HUES64 (cell line): ENCODE data around the gene MBD6.
"Not testable (repeated sequence)": the region's sequence is repeated elsewhere in the genome, so short reads cannot be mapped to it uniquely, and the experiment has no call there.

Experiments used
- H3K27ac ChIP-seq: 2 replicates; pipeline ENCODE4 v1.7.0; 2013; ENCODE audit warnings: low read depth, low read length, inconsistent platforms
- H3K27me3 ChIP-seq: 2 replicates; pipeline ENCODE4 v1.6.1; 2013; ENCODE audit warnings: mild to moderate bottlenecking, low read length; ENCODE audit not compliant: insufficient read depth
- H3K36me3 ChIP-seq: 2 replicates; pipeline ENCODE4 v1.6.1; 2013; ENCODE audit warnings: mild to moderate bottlenecking, low read length; ENCODE audit not compliant: insufficient read depth
- H3K4me1 ChIP-seq: 2 replicates; pipeline ENCODE4 v1.6.1; 2013; ENCODE audit warnings: mild to moderate bottlenecking, low read length, moderate library complexity; ENCODE audit not compliant: insufficient read depth
- H3K4me3 ChIP-seq: 2 replicates; pipeline ENCODE4 v1.5.1; 2013; ENCODE audit warnings: mild to moderate bottlenecking, low read length, moderate library complexity
- H3K9ac ChIP-seq: 2 replicates; pipeline ENCODE4 v1.6.1; 2013; ENCODE audit warnings: mild to moderate bottlenecking, low read depth, low read length
- H3K9me3 ChIP-seq: 2 replicates; pipeline ENCODE4 v1.6.1; 2013; ENCODE audit warnings: low read depth, low read length; ENCODE audit not compliant: insufficient read depth
- WGBS: fragments of 150-250, 120-280 bp; methylation state at CpG from one replicate; pipeline ENCODE4 v1.1.7; 2013; ENCODE audit warnings: missing lambda C conversion rate; 5-methylcytosine and 5-hydroxymethylcytosine counted together

The MBD6 gene

DNA sequence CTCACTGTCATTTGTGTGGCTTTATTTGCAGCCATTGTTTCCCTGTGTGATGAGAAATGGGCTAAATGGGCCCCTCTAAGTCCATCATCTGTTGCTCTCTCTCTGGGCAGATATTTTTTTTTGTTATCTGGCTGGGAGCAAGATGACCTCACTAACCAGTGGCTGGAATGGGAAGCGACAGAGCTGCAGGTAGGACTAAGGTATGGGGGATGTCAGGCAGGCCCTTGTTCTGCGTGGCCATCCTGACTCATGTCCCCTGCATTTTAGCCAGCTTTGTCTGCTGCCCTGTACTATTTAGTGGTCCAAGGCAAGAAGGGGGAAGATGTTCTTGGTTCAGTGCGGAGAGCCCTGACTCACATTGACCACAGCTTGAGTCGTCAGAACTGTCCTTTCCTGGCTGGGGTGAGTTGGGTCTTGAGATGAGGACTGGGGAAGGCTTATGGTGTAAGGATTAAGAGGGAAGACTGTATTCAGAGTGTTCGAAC, 33.4 kb upstream of the MBD6 start:
- peak overlapping the region; percentile 31; the same call in 1 of the 2 replicates for H3K27ac ChIP-seq
- H3K36me3 ChIP-seq: peaks cover 46% of the 10 kb centered on the region
- peaks cover 5% of the 10 kb centered on the region; the same call in 1 of the 2 replicates for H3K9me3 ChIP-seq
- H3K27me3 ChIP-seq: no peaks in the 10 kb centered on the region
- peak overlapping the region; percentile 95 for H3K4me3 ChIP-seq
- WGBS: 89% methylated on average over 4 of the region's 5 CpGs
- peak overlapping the region; percentile 98; the same call in 1 of the 2 replicates for H3K9ac ChIP-seq
- H3K4me1 ChIP-seq: peaks cover 6% of the 10 kb centered on the region; the same call in 1 of the 2 replicates

DNA sequence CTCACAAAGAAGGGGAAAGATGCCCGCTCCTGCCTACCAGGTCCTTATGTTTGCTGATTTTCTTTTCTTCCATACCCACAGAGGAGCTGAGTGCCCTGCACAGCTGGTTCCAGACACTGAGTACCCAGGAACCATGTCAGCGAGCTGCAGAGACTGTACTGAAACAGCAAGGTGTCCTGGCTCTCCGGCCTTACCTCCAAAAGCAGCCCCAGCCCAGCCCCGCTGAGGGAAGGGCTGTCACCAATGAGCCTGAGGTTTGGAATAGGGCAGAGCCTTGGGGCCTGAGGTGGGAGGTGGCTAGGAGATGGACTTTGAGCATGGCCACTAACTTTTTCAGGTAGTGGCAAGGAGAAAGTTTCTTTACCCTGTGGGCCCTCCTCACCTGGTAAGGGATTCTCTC, 32.5 kb upstream of the MBD6 start:
- no peak overlapping the region for H3K9ac ChIP-seq
- H3K4me1 ChIP-seq: peaks cover 6% of the 10 kb centered on the region; the same call in 1 of the 2 replicates
- H3K9me3 ChIP-seq: peaks cover 5% of the 10 kb centered on the region; the same call in 1 of the 2 replicates
- no peak overlapping the region for H3K4me3 ChIP-seq
- H3K27ac ChIP-seq: no peak overlapping the region
- WGBS: 94% methylated on average over 4 of the region's 4 CpGs
- no peaks in the 10 kb centered on the region for H3K27me3 ChIP-seq
- peaks cover 46% of the 10 kb centered on the region for H3K36me3 ChIP-seq

DNA sequence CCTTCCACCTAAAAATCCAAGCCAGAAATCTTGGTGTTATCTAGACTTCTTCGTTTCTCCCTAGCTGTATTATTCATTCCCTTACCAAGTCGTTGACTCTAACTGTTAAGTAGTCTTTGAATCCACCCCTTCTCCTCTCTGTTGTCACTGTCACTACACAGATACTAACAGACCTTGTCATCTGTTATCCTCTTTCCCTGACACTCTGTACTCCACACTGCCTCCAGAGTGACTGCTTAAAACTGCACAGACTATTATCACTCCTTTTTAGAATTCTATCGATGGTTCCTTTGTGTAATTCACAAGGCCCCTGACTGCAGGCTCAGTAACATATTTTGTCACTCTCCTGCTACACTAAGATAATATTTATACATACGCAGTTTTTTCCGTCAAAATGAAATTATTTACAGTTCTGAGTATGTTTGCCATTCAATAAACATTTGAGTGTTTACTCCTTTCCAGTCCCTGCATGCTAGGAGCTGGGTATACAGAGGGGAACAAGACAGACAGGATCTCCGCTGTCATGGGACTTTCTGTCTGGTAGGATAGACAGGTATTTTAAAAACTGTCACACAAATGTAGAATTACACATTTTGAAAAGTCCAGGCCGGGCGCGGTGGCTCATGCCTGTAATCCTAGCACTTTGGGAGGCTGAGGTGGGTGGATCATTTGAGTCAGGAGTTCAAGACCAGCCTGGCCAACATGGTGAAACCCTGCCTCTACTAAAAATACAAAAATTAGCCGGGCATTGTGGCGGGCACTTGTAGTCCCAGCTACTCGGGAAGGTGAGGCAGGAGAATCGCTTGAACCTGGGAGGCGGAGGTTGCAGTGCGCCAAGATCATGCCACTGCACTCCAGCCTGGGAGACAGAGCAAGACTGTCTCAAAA, 31.0 kb upstream of the MBD6 start:
- peaks cover 5% of the 10 kb centered on the region; the same call in 1 of the 2 replicates for H3K9me3 ChIP-seq
- H3K9ac ChIP-seq: no peak overlapping the region
- H3K4me3 ChIP-seq: no peak overlapping the region
- H3K36me3 ChIP-seq: peaks cover 56% of the 10 kb centered on the region
- H3K27me3 ChIP-seq: no peaks in the 10 kb centered on the region
- peaks cover 6% of the 10 kb centered on the region; the same call in 1 of the 2 replicates for H3K4me1 ChIP-seq
- no peak overlapping the region for H3K27ac ChIP-seq
- WGBS: 96% methylated on average over 15 of the region's 15 CpGs

DNA sequence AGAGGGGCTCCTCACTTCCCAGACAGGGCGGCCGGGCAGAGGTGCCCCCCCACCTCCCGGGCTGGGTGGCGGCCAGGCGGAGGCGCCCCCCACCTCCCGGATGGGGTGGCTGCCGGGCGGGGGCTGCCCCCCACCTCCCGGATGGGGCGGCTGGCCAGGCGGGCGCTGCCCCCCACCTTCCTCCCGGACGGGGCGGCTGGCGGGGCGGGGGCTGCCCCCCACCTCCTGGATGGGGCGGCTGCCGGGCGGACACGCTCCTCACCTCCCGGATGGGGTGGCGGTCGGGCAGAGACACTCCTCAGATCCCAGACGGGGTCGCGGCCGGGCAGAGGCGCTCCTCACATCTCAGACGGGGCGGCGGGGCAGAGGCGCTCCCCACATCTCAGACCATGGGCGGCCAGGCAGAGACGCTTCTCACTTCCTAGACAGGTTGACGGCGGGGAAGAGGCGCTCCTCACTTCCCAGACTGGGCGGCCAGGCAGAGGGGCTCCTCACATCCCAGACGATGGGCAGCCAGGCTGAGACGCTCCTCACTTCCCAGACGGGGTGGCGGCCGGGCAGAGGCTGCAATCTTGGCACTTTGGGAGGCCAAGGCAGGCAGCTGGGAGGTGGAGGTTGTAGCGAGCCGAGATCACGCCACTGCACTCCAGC, 27.4 kb upstream of the MBD6 start:
- H3K9me3 ChIP-seq, H3K4me3 ChIP-seq, H3K9ac ChIP-seq, H3K27ac ChIP-seq, H3K27me3 ChIP-seq, H3K4me1 ChIP-seq: not testable (repeated sequence)
- H3K36me3 ChIP-seq: peaks cover 72% of the 10 kb centered on the region
- 93% methylated on average over 48 of the region's 48 CpGs for WGBS

DNA sequence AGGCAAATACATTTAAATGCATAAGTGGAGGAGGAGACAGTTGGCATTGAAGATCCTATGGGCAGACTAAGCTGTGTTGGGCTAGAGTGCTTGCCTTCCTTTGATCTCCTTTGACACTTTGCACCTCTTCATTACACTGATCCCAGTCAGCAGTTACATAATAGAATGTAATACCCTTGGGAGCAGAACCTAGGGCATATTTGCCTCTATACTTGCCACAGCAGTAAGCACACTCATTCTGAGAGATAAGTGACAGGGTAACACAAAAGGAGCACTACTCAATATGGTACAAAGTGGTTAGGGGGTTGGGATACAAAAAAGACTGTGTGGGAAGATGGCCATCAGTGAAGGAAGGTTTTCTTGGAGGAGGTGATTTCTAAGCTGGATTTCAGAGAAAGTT, 25.8 kb upstream of the MBD6 start:
- H3K27ac ChIP-seq: no peak overlapping the region
- H3K4me1 ChIP-seq: no peaks in the 10 kb centered on the region
- H3K4me3 ChIP-seq: no peak overlapping the region
- H3K27me3 ChIP-seq: no peaks in the 10 kb centered on the region
- peaks cover 5% of the 10 kb centered on the region; the same call in 1 of the 2 replicates for H3K9me3 ChIP-seq
- peaks cover 72% of the 10 kb centered on the region for H3K36me3 ChIP-seq
- no peak overlapping the region for H3K9ac ChIP-seq

DNA sequence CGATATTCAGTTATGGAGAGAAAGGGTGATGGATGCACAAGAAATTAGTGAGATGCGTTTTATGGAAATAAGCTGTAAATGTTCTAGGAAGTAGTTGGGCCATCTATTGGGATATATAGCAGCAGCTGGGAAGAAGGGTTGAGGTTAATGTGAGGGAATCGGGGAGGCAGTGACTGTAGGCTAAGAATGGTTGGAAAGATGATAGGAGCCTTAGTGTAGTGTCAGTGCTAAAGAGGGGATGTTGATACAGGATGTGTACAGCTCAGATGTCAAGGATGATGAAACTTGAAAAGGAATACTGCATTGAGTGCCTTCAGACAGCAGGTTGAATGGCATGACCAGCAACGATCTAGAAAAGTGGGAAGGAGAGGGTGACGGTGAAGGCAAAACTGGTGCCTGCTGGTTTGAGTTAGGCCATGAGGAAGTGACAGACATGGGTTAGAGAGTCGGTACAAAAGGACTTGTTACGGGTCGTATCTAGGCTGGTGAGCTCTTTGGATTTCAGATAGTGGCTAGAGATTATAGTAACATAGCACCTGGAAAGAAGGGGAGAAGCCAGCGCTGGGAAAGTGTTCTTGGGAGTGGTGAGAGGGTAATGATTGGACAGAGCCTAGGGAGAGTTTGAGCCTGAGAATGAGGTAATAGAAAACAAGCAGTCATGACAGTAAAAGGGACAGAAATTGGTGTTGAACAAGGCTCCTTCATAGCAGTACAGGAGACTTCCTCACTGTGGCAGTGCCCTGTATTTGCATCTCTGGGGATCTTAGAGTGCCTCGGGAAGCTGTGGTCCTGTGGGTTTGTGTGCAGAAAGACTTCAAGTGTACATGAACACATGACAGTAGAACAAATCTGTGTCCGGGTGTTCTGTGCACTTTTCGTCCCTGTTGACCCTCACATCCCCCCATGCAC, 25.1 kb upstream of the MBD6 start:
- Histone ChIP-seq H3K9me3 (peaks cover 5% of the 10 kb centered on the region; the same call in 1 of the 2 replicates), H3K4me1 (no peaks in the 10 kb centered on the region), H3K9ac (no peak overlapping the region), H3K27ac (no peak overlapping the region), H3K4me3 (no peak overlapping the region), H3K36me3 (peaks cover 72% of the 10 kb centered on the region), H3K27me3 (no peaks in the 10 kb centered on the region)
- WGBS: 96% methylated on average over 12 of the region's 12 CpGs

DNA sequence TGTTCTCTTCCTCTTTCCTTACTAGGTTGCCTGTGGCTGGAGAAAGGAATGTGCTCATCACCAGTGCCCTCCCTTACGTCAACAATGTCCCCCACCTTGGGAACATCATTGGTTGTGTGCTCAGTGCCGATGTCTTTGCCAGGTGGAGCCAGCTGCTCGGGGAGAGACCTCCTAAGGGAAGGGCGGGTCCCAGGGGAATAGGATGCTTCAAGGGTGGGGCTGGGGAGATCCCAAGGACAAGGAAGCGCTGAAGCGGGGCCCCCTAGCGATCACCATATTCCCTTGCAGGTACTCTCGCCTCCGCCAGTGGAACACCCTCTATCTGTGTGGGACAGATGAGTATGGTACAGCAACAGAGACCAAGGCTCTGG, 24.5 kb upstream of the MBD6 start:
- Histone ChIP-seq H3K4me1 (no peaks in the 10 kb centered on the region), H3K9me3 (no peaks in the 10 kb centered on the region), H3K9ac (no peak overlapping the region), H3K4me3 (no peak overlapping the region), H3K36me3 (peaks cover 73% of the 10 kb centered on the region), H3K27me3 (no peaks in the 10 kb centered on the region), H3K27ac (no peak overlapping the region)
- WGBS: 93% methylated on average over 9 of the region's 9 CpGs

DNA sequence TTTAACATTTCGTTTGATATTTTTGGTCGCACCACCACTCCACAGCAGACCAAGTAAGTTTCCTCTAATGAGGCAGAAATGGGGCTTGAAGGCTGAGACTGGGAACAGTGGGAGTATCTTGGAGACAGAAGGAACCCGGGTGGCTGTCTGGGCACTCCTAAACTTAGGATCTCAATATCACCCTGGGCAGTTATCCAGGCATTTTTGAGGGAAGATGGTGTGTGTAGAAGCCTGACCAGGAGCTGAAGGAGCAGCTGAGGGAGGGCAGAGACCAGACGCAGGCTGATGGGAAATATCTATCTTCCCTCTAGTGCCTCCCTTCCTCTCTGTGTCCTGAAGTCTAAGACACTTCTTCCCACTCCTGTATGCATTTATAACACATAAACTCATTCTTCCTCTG, 24.1 kb upstream of the MBD6 start:
- no peak overlapping the region for H3K4me3 ChIP-seq

DNA sequence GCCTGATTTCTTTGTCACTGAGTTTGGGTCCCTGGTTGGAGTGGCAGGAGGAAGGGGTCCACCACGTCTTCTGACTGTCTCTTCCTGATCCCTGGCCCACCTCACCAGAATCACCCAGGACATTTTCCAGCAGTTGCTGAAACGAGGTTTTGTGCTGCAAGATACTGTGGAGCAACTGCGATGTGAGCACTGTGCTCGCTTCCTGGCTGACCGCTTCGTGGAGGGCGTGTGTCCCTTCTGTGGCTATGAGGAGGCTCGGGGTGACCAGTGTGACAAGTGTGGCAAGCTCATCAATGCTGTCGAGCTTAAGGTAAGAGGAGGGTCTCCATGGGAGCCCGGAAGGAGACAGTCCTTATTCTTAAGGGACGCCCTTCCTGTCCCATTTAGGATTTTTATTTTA, 22.4 kb upstream of the MBD6 start:
- no peak overlapping the region for H3K4me3 ChIP-seq
- no peaks in the 10 kb centered on the region for H3K4me1 ChIP-seq
- no peak overlapping the region for H3K27ac ChIP-seq
- no peak overlapping the region for H3K9ac ChIP-seq
- no peaks in the 10 kb centered on the region for H3K9me3 ChIP-seq
- 96% methylated on average over 11 of the region's 11 CpGs for WGBS
- no peaks in the 10 kb centered on the region for H3K27me3 ChIP-seq
- peaks cover 88% of the 10 kb centered on the region for H3K36me3 ChIP-seq

More for the DNA sequence above, 24.1 kb upstream of the MBD6 start:
- Histone ChIP-seq H3K27ac (no peak overlapping the region), H3K9me3 (no peaks in the 10 kb centered on the region), H3K9ac (no peak overlapping the region), H3K27me3 (no peaks in the 10 kb centered on the region), H3K36me3 (peaks cover 76% of the 10 kb centered on the region), H3K4me1 (no peaks in the 10 kb centered on the region)
- WGBS: 95% methylated on average over 4 of the region's 4 CpGs

DNA sequence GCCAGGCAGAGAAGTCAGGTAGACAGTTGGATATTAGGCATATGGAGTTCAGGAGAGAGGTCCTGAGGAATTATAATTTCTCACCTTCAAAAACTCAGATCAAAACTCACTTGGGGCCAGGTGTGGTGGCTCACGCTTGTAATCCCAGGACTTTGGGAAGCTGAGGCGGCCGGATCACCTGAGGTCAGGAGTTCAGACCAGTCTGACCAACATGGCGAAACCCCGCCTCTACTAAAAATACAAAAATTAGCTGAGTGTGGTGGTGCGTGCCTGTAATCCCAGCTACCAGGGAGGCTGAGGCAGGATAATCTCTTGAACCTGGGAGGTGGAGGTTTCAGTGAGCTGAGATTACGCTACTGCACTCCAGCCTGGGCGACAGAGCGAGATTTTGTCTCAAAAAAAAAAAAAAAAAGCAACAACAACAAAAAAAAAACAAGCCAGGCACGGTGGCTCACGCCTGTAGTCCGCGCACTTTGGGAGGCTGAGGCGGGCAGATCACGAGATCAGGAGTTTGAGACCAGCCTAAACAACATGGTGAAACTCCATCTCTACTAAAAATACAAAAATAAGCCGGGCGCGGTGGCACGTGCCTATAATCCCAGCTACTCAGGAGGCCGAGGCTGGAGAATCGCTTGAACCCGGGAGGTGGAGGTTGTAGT, 20.2 kb upstream of the MBD6 start:
- H3K4me3 ChIP-seq, H3K4me1 ChIP-seq, H3K9ac ChIP-seq, H3K27me3 ChIP-seq, H3K27ac ChIP-seq, H3K9me3 ChIP-seq: not testable (repeated sequence)
- H3K36me3 ChIP-seq: peaks cover 85% of the 10 kb centered on the region
- WGBS: 97% methylated on average over 20 of the region's 22 CpGs
